HG03520 (cell line): ENCODE data around the gene DCDC2.
"Not testable (repeated sequence)": the region's sequence is repeated elsewhere in the genome, so short reads cannot be mapped to it uniquely, and the experiment has no call there.

Experiments used
- ATAC-seq: cut with Tn5 transposase; IDR thresholded peaks from one replicate; pipeline ENCODE4 v1.9.1; 2021; ENCODE audit warnings: mild to moderate bottlenecking, moderate library complexity; ENCODE audit not compliant: unreplicated experiment

DCDC2 gene

GRCh38 chr6:24329022-24329421, 28.8 kb downstream of the DCDC2 start:
- no peak for ATAC-seq

DNA sequence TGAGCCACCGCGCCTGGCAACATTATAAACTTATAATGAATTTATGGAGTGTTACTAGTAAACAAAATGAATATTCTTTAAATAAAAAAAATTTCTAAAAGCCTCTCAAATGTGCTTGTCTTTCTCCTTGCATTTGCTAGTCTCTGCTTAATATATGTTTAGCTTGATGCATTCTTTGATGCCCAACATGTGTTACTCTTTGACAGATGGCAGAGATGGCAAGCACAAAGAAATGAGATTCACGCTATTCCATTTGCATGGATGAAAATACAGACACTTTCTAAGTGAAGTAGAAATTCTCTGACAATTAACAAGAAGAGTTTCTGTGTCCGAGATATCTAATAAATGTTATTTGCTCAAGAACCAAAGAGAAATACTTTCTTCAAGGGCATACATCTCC, 30.1 kb downstream of the DCDC2 start:
- ATAC-seq: no peak

- no peak for ATAC-seq
Observed at GRCh38 chr6:24325978-24326377, 31.9 kb downstream of the DCDC2 start.

DNA sequence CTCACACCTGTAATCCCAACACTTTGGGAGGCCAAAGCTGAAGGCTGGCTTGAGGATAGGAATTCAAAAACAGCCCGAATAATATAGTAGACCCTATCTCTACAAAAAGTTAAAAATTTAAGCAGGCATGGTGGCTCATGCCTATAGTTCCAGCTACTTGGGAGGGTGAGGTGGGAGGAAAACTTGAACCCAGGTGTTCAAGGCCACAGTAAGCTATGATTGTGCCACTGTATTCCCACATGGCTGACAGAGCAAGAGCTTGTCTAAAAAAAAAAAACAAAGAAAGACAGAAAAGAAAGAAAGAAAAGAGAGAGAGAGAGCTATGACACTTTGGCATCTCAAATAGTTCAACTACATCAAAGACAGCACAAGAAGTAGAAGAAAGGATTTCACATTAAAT, 33.2 kb downstream of the DCDC2 start:
- no peak for ATAC-seq

GRCh38 chr6:24323632-24324337, 34.1 kb downstream of the DCDC2 start:
- ATAC-seq: no peak

DNA sequence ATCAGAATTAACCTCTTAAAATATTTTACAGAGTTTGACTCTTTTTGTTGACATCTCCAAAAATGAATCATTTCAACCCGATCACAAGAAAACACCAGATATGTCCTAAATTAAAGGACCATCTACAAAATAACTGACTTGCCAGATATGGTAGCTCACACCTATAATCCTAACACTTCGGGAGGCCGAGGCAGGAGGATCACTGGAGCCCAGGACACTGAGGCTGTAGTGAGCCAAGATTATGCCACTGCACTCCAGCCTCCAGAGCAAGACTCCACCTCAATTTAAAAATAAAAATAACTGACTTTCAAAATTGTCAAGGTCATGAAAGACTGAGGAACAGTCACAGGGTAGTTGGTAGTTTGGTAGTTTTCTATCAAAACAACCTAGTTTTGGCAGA, 34.9 kb downstream of the DCDC2 start:
- no peak for ATAC-seq

- ATAC-seq: not testable (repeated sequence)
Observed at GRCh38 chr6:24322446-24322845, 35.4 kb downstream of the DCDC2 start.

- ATAC-seq: no peak
Observed at GRCh38 chr6:24321538-24322162, 36.2 kb downstream of the DCDC2 start.

DNA sequence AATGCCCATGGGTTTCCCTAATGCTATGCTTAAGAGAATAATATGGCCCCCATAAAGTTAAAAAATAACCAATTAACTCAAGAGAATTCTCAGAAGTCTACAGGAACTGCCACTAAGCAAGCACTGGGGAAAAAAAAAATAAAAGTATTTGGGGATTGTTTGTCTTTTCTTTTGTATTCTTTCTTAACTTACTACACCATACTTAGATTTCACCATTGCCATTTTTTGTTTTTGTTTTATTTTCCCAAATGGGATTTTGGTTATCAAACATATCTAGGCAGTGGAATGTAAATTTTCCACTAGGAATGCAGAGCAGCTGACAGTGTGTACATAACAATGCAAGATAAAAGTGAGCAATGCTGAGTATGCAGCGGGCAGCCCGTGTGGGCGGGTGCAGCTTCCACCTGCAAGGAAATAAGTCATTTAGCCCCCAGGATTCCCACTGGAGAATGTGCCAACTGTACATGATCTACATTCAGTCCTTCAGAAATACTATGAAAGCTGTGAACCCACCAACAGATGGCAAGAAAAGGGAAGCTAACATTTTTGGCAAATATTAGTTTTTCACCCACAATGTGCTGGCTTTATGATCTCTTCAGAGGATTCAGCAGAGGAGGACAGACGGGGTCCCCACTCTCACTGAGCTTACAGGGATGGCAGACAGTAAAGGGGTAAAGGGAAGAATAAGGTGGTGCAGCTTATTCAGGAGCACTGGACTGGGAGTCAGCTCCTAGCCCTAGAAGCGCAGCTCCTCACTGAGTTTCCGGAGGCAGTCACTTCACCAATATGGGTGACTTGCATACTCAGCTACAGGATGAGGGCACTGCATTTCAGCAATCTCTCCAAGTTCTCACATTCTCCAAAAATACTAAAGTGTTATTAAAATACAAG, 44.4 kb downstream of the DCDC2 start:
- ATAC-seq: no peak

DNA sequence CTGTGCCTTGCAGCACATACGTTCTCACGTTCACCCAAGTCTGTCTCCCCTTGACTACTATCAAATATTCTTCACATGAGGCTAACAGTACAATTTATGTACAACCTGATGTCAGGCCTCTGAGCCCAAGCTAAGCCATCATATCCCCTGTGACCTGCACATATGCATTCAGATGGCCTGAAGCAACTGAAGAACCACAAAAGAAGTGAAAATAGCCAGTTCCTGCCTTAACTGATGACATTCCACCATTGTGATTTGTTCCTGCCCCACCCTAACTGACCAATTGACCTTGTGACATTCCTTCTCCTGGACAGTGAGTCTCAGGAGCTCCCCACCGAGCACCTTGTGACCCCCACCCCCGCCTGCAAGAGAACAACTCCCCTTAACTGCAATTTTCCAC, 46.1 kb downstream of the DCDC2 start:
- not testable (repeated sequence) for ATAC-seq

- no peak for ATAC-seq
Observed at GRCh38 chr6:24307881-24308280, 50.0 kb downstream of the DCDC2 start.

- no peak for ATAC-seq
Observed at GRCh38 chr6:24306936-24307335, 50.9 kb downstream of the DCDC2 start.

DNA sequence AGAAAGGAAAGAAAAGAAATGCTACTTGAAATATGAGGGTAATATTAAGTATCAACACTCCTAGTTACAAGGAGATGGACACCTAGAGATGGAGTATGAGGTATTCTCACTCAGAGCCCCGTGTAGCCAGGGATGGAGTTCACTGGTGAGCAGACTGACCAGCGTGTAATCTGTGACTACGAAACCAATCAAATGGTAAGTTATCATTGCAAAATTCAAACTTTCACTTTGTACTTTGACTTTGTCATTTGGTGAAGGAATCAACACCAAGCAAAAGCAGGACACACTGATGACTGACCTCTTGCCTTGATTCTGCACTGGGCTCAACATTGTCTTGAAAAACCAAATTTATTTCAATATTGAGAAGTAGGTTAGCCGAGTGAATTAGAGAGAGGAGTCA, 51.8 kb downstream of the DCDC2 start:
- ATAC-seq: no peak

DNA sequence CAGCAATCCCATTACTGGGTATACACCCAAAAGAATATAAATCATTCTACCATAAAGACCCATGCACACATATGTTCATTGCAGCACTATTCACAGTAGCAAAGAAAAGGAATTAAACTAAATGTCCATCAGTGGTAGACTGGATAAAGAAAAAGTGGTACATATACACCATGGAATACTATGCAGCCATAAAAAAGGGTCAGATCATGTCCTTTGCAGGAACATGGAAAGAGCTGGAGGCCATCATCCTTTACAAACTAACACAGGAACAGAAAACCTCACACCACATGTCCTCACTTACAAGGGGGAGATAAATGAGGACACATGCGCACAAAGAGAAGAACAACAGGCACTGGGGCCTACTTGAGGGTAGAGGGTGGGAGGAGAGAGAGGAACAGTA, 60.9 kb downstream of the DCDC2 start:
- no peak for ATAC-seq

DNA sequence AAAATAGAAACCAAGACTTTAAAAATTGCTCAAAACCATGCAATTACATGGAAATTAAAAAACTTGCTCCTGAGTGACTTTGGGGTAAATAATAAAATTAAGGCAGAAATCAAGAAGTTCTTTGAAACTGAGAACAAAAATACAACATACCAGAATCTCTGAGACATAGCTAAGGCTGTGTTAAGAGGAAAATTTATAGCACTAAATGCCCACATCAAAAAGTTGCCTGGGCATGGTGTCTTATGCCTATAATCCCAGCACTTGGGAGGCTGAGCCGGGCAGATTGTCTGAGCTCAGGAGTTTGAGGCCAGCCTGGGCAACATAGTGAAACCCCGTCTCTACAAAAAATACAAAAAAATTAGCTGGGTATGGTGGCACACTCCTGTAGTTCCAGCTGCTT, 64.0 kb downstream of the DCDC2 start:
- ATAC-seq: not testable (repeated sequence)

DNA sequence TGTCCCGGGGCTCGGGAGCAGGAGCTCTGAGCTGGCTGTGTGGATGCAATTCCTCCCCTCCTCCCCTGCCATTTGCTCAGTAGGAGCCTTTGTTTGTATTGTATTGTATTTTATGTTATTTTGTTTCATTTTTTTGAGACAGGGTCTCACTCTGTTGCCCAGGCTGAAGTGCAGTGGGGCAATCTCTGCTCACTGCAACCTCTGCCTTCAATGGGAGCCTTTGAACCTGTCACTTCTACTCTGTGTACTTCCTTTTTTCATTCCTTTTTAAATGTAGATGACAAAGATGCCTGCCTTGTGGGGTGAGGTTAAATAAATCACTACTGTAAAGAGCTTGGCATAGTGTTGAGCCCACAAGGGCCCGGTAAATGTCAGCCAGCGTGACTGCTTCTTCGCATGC, 70.6 kb downstream of the DCDC2 start:
- ATAC-seq: no peak

- peak; percentile 35 for ATAC-seq
Observed at GRCh38 chr6:24284006-24284405, 73.9 kb downstream of the DCDC2 start.

- peak; percentile 69 for ATAC-seq
Observed at GRCh38 chr6:24283043-24283985, 74.5 kb downstream of the DCDC2 start.

- no peak for ATAC-seq
Observed at GRCh38 chr6:24274441-24275083, 83.3 kb downstream of the DCDC2 start.
